ENCODE results near the gene LMF1. TPM values are rescaled to one million over a fixed set of nuclear protein-coding genes. Genes with fewer than 3 reads are reported as not detected.

LMF1 gene
- total RNA-seq, 1 experiment from 2014 or later, result 15.6 TPM

- no peak for DNase-seq (ENCODE audit: extremely low read depth, low read depth)
Measured at GRCh38 chr16:917591-918061, 53.2 kb downstream of the LMF1 start.

- DNase-seq (ENCODE audit: extremely low read depth, low read depth), result no peak
Measured at GRCh38 chr16:916035-916799, 54.6 kb downstream of the LMF1 start.

GRCh38 chr16:915546-915945, 55.2 kb downstream of the LMF1 start:
- DNase-seq (ENCODE audit: extremely low read depth, low read depth), result no peak

GRCh38 chr16:914440-914839, 56.3 kb downstream of the LMF1 start:
- no peak for DNase-seq (ENCODE audit: extremely low read depth, low read depth)

GRCh38 chr16:913817-914439, 56.9 kb downstream of the LMF1 start:
- no peak for DNase-seq (ENCODE audit: extremely low read depth, low read depth)

GRCh38 chr16:912684-913613, 57.8 kb downstream of the LMF1 start:
- no peak for DNase-seq (ENCODE audit: extremely low read depth, low read depth)

- no peak for DNase-seq (ENCODE audit: extremely low read depth, low read depth)
Measured at GRCh38 chr16:912322-912683, 58.5 kb downstream of the LMF1 start.

- DNase-seq (ENCODE audit: extremely low read depth, low read depth), result no peak
Measured at GRCh38 chr16:911604-912321, 59.0 kb downstream of the LMF1 start.

GRCh38 chr16:911101-911500, 59.7 kb downstream of the LMF1 start:
- DNase-seq (ENCODE audit: extremely low read depth, low read depth), result no peak

GRCh38 chr16:910181-910580, 60.6 kb downstream of the LMF1 start:
- DNase-seq (ENCODE audit: extremely low read depth, low read depth), result no peak

- DNase-seq (ENCODE audit: extremely low read depth, low read depth), result no peak
Measured at GRCh38 chr16:909281-910000, 61.3 kb downstream of the LMF1 start.

- DNase-seq (ENCODE audit: extremely low read depth, low read depth), result no peak
Measured at GRCh38 chr16:908526-909155, 62.1 kb downstream of the LMF1 start.

- no peak for DNase-seq (ENCODE audit: extremely low read depth, low read depth)
Measured at GRCh38 chr16:907842-908241, 62.9 kb downstream of the LMF1 start.

- no peak for DNase-seq (ENCODE audit: extremely low read depth, low read depth)
Measured at GRCh38 chr16:907361-907760, 63.4 kb downstream of the LMF1 start.

- no peak for DNase-seq (ENCODE audit: extremely low read depth, low read depth)
Measured at GRCh38 chr16:906296-906695, 64.5 kb downstream of the LMF1 start.

GRCh38 chr16:901715-902601, 68.8 kb downstream of the LMF1 start:
- no peak for DNase-seq (ENCODE audit: extremely low read depth, low read depth)

- no peak for DNase-seq (ENCODE audit: extremely low read depth, low read depth)
Measured at GRCh38 chr16:901149-901548, 69.6 kb downstream of the LMF1 start.

GRCh38 chr16:900211-900610, 70.6 kb downstream of the LMF1 start:
- DNase-seq (ENCODE audit: extremely low read depth, low read depth), result no peak

- DNase-seq (ENCODE audit: extremely low read depth, low read depth), result no peak
Measured at GRCh38 chr16:899683-900060, 71.1 kb downstream of the LMF1 start.
